Activated CD8-positive, alpha-beta memory T cell treated with anti-CD3 and anti-CD28 coated beads, Interleukin-2, amount 50 U/mL, for 1 hour (primary cell): ENCODE measurements around the gene ZDHHC9.

ENCODE experiments used
- DNase-seq: peaks from one replicate; pipeline ENCODE4 v3.0.0-alpha.2; 2020; ENCODE audit errors: extremely low read depth

ZDHHC9 gene

DNA sequence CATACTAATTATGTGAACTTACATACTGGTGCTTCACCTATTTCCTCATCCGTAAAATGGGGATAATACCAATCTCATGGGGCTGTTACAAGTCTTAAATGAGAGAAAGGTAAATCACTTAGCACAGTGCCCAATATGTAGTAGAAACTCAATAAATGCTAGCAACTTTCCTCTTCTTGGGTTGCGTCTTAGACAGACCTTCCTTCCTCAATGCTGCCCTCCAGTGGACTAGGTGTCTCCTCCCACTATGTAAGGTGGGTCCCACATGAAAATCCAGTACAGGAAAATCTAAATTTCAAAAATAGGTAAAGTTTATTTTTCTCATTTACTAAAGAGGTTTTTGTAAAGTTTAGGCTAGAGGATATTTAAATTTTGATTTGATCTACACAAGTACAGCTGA lies 20.6 kb downstream of the ZDHHC9 start:
- DNase-seq: peak; percentile 55

DNA sequence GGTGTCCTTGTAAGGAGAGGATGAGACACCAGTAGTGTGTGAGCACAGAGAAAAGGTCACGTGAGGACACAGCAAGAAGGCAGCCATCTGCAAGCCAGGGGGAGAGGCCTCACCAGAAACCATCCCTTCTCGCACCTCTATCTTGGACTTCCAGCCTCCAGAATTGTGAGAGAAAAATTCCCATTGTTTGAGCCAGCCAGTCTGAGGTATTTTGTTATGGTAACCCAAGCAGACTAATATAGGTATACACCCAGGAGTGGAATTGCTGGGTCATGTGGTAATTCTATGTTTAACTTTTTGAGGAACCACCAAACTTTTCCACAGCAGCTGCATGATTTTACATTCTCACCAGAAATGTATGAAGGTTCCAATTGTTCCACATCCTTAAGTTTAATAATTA lies 25.6 kb downstream of the ZDHHC9 start:
- no peak for DNase-seq

DNA sequence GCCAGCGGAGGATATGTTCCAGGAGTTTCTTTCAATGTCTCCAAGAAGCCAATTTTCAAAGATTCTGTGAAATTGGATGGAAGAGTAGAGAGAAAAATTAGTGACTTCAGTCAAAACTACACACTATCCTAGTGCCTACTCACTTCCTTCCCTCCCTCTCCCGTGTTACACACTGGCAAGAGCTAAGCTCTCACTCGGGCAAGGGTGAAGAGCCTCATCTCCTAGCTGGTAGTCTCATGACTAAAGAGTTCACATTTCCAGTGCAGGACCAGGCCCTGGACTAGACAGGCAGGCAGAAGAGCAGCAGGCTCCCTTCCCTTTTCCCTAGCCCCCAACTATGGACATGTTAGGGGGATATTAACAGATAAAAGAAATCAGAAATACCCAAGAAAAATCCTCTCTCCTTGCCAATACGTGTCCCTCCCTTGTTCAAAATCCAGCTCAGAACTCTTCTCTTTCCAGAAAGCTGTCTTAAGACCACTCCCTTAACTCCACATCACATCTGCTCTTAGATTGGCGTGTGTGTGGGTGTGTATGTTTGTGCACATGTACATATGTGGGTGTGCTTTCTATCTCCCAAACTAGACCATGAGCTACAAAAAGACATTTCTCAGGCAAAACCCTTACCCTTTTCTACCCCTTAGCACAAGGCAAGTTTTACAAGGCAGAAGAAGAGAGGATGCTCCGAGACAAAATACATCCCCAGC lies 29.9 kb downstream of the ZDHHC9 start:
- no peak for DNase-seq

DNA sequence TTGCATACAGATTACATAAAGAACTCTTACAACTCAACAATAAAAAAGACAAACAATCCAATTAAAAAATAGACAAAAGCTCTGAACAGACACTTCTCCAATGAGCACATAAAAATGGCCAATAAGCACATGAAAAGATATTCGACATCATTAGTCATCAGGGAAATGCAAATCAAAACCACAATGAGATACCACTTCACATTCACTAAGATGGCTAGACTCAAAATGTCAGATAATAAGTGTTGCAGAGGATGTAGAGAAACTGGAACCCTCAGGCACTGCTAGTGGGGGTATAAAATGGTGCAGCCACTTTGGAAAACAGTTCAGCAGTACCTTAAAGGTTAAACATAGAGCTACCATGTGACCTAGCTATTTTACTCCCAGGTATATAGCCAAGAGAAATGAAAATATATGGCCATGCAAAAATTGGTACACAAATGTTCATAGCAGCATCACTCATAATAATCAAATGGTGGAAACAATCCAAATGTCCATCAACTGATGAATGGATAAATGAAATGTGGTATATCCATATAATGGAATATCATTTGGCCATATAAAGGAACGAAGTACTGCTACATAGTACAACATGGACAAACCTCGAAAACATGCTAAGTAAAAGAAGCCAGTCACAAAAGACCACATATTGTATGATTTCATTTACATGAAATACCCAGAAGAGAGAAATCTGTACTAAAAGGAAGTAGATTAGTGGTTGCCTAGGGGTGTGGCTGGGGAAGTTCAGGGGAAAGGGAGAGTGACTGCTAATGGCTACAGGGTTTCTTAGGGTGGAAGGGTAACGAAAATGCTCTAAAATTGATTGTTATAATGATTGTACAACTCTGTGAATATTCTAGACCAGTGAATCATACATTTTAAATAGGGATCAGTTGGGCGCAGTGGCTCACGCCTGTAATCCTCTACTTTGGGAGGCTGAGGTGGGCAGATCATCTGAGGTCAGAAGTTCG lies 34.6 kb downstream of the ZDHHC9 start:
- DNase-seq: no peak

DNA sequence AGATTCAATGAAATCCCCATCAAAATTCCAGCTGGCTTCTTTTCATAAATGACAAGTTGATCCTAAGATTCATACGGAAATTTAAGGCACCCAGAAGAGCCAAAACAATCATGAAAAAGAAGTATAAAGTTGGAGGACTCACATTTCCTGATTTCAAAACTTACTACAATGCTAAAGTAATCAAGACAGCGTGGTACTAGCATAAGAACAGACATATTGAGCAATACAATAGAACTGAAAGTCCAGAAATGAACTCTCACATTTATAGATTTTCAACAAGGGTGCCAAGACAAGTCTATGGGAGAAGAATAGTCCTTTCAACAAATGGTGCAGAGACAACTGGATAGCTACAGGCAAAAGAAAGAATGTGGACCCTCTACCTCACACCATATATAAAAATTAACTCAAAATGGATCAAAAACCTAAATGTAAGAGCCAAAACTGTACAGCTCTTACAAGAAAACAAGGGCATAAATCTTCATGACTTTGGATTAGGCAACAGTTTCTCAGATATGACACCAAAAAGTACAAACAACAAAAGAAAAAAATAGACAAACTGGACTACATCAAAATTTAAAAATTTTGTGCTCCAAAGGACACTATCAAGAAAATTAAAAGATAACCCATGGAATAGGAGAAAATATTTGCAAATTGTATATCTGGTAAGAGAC lies 35.4 kb downstream of the ZDHHC9 start:
- no peak for DNase-seq

DNA sequence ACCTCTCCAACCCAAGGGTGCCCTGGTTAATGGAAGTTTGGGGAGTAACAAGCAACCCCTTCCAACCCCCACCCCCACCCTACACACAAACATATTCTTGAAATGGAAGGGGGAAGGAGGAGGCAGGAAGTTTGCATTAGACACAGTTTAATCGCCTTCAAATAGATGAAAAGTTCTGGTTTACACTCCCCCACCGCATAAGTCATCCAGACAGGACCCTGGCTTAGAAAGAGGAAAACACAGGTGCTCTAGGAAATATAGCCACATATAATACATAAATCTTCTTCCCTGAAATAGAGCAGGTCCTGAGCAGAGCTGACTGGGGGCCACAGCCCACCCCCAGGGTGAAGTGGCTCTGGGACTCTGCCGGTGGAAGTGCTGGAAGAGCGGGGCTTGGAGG lies 38.9 kb downstream of the ZDHHC9 start:
- no peak for DNase-seq

DNA sequence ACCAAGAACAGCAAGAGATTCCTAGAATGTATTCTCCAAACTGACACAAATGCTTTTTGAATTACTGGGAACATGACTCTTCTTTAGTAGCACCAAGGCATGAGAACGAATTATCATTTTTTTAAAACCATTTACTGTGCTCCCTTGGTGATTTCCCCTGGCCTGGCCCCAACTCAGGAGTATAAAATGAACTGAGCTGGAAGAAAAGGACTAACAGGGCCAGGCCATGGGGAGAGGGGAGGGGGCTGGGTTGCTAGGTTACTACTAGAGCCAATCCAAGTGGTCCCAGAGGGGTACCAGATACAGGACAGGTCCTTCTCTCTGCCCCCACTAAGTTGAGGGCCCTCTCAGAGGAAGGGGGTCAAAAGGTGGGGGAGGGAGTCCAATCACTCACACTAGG lies 40.8 kb downstream of the ZDHHC9 start:
- no peak for DNase-seq

DNA sequence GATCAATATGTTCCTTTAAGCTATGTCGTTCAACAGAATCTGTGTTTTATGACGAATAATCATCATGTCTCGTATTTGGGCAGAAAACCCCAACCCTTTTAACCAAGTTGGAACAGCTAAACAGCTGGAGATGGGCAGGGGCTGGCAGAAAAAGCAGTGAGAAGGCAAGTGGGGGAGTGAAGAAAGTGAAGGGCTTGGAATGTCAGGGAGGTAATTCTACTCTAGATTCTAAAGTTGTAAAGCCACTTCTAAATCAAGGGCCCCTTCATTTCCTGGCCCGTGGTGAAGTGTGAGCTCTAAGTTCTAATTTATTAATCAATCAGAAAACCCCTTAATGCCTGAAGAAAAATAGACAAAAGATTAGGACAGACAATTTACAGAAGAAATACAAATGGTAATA lies 43.5 kb downstream of the ZDHHC9 start:
- DNase-seq: no peak

DNA sequence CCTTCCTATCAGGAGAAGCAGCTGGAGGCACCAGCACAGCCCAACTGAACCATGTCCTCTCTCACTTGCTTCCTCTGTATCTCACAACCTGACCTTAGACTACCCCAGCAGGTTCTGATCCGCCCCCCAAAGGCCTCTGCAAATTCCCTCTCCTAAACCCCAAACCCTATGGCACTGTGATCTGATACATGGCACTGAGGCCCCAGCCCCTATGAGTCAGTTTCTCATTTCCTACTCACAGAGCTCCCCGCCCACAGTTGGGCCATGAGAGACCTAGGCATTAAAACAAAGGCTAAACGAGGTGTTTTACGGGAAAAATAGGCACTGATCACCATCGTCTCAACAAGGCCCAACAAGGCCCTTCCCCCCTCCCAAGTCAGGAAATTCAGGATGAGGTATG lies 44.8 kb downstream of the ZDHHC9 start:
- no peak for DNase-seq

DNA sequence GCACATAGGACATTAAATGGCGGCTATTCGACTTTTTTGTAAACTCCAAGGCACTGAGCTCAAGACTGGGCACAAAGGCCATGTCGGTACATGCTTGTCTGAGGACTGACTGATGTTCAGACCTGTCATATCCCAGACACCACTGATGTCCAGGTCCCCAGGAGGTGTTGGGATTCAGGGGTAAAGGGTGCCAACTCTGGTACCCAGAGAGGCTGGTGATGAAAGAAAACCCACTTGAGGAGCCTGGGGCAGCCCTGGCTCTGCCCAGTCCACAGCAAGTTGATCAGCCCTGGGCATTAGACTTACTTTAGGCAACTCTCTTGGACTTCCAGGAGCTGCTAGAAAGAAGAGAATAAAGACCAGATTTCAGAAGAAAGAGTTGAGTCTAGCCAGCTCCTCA lies 45.2 kb downstream of the ZDHHC9 start:
- no peak for DNase-seq

DNA sequence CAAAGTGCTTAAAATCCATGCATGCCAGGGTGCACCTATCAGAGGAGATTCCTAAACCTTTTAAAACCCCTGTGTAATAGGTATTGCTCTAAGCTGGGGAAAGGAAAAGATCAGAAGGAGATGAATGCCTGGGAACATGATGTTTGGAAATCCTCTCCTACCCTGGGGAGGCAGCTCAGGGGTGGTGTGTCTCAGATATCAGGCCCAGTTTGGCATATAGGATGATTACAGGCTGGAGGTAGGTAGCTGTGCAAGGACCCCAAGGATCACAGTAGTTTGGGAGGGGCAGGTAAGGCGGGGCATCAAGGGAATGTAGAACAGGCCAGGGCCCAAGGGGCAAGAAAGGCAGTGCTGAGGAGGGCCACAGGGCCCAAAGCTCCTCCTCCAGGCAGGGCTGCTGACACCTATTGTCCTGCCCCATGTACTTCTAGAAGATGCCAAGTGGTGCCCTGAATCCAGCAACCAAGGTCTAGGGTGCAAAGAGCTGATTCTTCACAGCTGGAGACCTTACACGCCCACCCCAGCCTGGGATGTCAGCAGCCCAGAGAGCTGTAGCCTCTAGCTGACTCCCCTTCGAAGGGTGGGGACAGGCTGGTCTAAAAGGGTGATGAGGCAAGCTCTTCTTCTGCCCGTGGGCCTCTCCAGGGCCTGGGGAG lies 46.3 kb downstream of the ZDHHC9 start:
- no peak for DNase-seq

DNA sequence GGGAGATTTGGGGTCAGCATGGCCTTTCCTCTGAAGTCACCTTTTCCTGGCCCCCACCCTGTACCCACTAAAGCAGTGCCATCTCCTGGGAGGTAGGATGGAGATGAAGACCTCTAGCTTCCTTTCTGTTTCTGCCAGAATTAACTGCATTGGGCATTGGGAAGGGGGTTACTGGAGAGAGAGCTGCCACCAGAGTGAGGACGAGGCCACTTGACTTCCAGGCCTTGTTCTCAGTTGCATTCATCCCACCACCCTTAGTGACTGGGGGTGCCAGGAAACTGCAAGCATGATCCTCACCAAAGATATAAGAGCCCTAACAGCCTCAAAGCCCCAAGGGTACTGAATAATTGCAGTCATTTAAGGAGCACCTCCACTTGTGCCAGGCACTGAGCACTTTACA lies 48.1 kb downstream of the ZDHHC9 start:
- no peak for DNase-seq

DNA sequence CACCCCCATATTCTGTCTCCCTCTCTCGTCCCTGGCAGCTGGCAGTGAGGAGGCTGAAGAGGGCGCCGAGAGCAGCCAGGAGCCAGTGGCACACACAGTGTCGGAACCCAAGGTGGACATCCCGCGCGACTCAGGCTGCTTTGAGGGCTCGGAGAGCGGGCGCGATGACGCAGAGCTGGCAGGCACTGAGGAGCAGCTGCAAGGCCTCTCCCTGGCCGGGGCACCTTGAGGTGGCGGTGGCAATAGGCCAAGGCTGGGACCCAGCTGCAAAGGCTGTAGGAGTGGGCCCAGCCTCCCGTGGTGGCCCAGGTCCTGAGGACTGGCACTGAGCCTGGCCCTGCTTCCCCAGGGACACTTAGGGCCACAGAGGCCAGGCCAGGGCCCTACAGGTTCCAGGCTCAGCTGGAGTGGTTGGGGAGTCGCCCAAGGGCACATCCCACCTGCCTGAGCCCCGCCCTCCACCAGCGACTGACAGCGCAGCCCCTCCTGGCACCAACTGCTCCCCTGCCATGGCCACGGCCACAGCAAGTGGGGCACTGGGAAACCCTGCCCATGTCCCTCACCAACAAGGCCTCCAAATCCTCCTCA lies 50.0 kb downstream of the ZDHHC9 start:
- no peak for DNase-seq

DNA sequence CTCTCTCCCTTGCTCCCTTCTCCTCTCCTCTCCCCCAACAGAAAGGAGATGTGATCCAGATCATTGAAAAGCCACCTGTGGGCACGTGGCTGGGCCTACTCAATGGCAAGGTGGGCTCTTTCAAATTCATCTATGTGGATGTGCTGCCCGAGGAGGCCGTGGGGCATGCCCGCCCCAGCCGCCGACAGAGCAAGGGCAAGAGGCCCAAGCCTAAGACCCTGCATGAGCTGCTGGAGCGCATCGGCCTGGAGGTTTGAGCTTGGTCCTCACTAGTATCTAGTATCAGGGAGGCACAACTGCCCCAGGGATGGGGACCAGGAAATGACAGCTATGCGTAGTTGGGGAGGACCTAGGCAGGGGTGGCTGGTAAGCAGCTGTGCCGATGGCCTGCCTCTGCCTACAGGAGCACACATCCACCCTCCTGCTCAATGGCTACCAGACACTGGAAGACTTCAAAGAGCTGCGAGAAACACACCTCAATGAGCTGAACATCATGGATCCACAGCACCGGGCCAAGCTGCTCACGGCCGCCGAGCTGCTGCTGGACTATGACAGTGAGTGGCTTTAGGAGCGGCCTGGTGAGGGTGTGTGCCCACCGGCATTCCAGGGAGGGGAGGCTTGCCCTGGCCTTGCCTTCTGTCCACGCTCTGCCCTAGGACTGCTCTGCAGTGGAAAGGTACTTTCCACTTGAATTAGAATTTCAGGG lies 50.9 kb downstream of the ZDHHC9 start:
- no peak for DNase-seq

DNA sequence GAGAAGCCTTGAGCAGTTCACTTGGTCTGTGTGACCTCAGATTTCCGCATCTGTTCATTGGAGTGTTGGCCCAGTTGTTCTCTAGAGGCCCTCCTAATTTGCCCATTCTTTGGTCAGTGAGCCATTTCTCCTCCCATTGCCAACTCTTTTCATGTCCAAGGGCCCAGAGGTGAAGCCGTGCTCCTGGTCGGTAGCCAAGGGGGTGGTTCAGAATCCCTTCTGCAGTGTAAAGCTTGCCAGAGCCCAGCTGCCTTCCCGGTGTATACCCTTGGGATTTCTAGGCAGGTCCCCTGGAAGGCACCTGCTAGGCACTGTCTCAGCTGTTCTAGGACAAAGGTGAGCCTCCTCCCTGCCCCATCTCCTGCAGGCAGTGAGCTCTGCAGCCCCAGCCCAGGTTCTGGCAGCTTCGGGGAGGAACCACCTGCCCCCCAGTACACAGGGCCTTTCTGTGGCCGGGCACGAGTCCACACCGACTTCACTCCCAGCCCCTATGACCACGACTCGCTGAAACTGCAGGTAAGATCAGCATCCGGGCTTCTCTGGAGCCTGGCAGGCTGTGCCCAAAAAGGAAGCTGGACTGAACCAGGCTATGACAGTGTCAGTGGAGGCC lies 51.6 kb downstream of the ZDHHC9 start:
- DNase-seq: no peak

DNA sequence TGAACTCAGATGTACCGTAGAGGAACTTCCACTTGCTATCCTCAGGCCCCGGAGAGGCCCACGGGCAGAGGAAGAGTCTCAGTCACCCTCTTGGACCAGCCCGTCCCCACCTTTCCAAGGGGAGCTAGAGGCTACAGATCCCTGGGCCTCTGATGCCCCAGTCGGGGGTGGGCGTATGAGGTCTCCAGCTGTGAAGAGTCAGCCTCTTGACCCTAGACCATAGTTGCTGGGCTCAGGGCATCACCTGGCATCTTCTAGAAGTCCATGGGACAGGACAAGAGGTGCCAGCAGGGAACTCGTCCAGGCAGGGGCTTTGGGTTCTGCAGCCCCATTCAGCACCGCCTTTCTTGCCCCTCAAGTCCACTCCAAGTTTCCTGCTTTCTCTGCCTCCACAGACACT lies 52.4 kb downstream of the ZDHHC9 start:
- DNase-seq: no peak

DNA sequence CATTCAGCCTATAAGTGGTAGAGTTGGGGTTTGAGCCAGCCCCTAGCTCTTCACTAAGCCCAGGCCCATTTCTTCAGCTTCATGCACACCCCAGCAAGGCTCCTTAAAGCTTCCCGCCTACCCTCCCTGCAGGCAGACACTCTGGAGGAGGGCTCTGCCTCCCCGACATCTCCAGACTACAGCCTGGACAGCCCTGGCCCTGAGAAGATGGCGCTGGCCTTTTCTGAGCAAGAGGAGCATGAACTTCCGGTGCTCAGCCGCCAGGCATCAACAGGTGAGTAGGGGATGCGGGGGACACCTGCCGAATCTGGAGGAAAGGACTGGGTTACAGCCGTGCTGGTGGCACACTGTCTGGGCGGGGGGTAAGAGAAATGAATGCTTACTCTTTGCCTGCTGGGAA lies 52.9 kb downstream of the ZDHHC9 start:
- no peak for DNase-seq

DNA sequence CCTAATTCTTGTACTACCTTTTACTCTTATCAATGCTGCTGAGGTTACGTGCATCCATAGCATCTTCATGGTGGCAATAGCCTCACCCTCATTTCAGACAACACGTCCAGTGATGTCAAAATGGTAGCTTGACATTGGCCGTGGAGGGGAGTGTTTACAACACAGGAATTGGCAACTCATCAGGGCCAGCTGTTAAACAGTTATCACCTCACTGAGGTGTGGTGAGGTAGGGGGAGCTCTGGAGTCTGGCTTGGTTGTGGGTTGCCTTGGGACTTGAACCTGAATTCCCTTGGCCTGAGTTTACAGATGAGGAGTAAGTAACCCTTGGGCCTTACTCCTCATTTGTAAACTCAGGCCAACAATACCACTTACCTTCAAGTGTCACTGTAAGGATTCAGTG lies 53.5 kb downstream of the ZDHHC9 start:
- DNase-seq: no peak

DNA sequence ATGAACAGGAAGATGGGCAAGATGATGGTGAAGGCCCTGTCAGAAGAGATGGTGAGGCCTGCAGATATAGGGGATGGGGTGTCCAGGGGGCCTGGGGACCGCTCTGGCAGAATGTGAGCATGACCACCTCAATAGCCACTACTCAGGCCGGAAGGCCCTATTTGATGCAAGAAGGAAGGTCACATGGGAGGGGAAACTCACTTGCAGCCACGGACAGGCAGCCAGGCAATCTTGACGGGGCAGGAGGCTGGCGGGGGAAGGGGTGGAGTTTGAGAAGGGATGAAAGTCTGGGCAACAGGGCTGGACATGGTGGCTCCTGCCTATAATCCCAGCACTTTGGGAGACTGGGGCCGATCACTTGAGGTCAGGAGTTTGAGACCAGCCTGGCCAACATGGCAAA lies 55.2 kb downstream of the ZDHHC9 start:
- no peak for DNase-seq

DNA sequence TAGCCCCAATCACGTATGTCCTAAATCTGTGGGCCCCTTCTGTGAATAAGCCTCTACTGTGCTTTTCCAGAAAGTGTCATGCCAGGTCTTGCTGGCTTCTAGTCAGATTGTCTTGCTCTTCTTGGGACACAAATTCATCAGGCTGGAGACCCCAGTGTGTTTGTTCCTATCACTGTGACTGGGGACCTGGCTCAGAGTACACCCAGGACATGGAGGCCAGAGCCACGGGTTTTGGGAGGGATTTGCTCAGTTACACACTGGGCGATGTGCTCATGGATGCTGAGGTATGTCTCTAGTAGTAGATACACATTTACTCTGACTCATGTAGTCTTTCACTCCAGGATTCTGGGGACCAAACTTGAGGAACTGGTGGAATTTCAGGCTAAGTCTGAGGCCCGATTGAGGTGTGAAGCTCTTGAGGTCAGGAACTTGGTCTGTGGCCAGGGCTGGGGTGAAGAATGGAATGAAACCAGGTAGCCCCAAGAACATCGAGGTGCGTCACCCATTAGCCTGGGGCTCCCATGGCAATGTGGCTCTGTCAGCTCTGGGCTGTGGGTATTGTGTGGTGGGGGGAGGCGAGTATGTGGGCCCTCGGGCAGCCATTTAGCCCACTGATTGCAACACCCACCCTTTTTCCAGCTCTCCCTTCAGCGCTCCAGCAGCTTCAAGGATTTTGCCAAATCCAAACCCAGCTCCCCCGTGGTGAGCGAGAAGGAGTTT lies 56.2 kb downstream of the ZDHHC9 start:
- no peak for DNase-seq
